Central memory CD4-positive, alpha-beta T cell (primary cell): Measurements from ENCODE around the gene PADI4.

Source experiments
- DNase-seq: peaks from one replicate; pipeline ENCODE4 v3.0.0; 2022

The PADI4 gene

DNA sequence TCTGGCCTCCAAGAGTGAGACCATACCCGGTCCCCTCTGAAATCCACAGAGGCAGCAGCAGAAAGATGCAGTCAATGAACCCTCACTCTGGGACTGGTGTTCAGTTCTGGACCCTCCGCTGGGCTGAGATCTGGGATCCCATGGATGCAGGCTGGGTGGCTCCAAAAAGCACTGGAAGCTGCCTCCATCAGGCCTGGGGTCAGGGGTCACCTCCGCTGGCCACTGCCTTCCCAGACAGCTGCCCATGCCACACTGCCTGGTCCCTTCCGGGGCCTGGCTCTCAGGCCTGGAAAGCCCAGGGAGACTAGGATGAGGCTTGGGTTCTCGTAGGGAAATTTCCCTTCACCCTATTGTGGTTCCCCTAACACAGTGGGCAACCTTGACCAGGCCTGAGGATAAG is 21.4 kb upstream of the PADI4 start:
- no peak for DNase-seq

DNA sequence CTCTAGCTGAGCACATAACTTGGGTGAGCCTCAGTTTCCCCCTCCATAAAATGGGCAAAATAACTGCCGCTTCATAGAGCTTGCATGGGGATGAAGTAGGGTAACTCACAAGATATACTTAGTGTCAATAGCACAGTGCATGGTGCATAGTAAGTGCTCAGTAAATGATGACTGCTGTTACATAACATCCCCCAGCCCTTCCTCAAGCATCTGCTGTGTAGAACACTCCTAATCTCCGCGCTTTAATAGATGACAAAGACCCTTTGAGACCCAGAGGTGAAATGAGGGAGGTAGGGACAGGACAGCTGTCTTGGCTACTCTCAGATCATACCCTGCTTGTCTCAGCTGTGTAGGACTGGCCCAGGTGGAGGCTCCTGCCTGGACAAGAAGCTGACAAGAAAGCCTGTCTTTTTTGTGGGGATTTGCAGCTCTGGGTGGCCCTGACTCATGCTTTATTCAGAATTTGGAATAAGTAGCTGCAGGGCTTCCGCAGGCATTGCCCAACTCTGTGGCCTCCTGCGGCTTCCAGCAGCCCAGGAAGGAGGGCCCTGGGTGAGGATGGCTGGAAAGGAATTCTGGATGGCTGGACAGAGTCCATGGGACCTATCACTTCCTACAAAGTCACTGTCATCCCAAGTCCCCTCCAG is 20.7 kb upstream of the PADI4 start:
- DNase-seq = no peak

DNA sequence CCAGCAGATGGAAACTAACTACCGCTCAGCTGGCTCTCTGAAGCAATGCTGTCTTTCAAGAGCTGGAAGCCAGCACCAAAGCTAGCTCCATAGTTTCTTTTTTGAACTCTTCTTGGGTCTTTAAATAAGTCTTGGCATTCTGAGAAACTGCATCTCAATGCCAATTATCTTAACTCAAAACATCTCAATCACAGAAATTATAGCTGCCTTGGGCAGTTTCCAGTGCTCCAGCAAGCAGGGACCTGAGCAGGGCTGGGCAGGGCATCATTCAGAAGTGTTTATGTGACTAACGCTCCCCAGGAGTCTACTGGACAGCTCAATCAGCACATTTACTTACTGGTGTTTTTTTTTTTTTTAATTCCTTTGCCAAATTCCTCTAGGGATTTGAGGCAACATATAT is 18.3 kb upstream of the PADI4 start:
- DNase-seq = no peak

DNA sequence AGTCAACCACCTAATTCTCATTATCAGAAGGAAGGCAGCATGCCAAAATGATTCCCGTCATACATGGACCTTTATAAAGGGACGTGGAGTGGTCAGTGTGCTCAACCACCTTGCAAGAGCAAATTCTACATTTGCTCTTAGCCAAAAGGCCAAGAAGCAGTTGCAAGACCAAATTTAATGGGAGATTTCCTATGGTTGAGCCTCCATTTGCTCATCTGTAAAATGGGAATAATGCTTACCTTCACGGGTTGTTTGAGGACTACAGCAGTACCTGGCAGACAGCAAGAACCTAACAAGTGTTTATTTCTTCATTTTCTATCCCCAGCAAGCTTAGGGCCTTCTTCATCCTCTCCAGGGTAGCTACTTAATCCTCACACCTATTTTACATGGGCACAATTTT is 17.4 kb upstream of the PADI4 start:
- no peak for DNase-seq

DNA sequence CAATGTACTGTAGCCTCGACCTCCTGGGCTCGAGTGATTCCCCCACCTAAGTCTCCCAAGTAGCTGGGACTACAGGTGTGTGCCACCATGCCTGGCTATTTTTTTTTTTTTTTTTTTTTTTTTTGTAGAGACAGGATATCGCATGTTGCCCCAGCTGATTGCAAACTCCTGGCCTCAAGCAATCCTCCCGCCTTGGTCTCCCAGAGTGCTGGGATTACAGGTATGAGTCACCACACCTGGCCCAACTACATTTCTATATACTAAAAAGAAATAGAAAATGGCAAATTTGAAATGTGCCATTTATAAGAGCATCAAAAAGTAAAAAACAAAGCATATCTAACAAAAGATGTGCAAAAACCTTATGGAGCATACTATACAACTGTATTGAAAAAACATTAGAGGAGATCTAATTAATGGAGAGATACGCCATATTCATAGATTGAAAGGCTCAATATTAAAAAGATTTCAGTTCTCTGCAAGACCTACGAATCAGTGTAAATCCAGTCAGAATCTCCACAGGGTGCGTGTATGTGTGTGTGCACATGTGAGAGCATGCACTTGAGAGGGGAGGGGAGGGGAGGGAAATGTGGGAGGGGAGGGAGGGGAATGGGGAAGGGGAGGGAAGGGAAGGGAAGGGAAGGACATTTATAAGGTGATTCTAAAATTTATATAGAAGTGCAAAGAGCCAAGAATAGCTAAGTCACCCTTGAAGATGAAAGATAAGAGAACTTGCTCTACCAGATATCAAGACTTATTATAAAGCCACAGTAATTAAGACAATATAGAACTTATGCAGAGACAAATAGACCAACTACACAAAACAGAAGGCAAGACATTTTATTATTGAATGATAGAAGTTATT is 15.5 kb upstream of the PADI4 start:
- no peak for DNase-seq

DNA sequence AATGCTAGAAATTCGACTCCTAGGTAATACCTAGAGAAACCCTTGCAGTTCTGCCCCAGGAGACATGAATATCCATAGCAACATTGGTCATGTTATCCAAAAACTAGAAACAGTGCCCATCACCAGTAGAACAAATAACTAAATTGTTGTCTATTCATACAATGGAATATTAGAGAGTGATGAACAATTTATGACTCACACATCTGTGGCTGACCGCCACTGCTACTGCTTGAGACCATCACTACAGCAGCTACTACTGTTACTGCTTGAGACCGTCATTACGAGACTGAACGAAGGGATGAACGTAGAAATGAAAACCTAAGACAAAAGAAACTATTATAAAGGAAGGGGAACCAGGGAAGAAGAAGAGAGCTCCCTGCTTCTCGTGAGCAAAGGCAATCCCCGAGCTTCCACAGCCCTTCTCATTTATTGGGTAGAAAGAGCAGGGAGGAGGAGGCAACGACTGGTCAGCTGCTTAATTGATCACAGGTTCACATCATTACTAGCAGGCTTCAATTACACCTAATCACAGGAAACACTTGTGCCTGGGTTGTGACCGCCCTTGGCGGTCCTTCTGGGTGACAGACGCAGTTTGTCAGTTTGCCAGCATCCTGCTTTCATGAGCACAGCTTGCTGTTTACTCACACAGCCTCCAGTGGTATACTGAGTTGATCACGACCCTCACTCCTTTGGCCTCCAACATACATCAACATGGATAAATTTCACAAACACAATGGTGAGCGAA is 14.1 kb upstream of the PADI4 start:
- no peak for DNase-seq

DNA sequence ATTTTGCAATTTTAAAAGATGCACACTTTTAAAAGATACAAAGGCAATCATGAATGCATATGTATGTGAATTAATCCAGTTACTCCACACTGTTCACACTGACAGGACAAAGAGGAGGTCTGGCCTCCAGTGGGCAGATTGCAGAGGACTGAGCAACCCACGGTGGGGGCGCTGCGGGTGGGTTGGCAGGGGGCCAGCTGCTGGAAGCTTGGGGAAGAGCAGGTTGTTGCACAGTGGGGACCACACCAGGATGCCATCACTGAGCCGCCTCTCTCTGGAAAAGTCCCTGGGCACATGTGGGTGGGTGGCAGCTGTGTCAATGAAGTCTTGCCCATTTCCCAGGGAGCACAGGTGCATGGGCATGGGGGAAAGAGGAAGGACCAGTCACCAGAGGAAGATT is 12.7 kb upstream of the PADI4 start:
- DNase-seq = no peak

DNA sequence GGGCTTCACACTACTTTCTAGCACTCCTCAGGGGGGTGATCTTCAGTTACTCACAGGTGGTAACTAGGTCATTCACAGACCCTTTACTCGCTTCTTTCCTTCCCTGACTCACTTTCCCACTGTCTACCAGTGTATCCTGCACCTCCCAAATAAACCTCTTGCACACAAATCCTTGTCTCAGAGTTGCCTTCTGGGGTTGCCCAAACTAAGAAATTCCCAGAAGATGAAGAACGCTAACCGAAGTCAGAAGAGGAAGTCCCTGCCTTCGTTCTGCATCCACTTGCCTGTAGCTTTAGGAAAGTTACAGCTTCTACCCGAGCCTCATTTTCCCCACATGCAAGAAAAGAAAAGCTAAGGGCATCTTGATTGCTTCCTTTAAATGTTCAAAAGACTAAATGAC is 11.9 kb upstream of the PADI4 start:
- DNase-seq = no peak

DNA sequence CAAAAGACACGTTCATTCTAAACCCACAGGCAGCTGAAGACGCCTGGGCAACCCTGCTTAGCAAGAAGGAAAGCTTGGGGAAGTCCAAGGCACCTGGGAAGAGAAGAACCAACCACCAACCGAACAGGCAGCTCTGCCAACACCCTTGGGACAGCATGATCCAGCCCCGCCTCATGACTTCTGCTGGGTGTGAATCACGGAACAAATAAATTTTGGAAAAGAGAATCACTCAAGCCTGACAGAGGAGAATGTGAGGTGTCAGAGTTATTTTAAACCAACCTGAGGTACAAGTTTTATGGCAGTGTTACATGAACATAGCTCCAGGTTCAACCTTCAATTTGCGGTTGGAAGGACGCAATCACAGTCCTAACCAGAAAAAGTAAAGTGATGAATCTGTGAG is 10.0 kb upstream of the PADI4 start:
- DNase-seq = no peak

DNA sequence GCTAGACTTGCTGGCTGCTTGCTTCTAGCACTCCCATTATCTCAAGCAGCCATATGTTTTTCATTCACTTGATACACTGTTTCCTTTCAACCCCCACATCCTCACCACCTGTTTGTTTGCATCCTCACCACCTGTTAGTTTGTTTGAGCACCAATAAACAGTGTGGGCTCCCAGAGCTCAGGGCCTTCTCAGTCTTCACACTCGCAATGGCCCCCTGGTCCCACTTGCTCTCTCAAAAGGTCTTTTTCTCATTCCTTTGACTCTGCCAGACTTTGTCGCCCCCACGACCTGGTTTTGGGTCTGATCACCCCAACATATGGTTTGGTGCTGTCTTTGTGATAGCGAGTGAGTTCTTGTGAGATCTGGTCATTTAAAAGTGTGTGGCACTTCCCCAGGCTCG is 6.2 kb upstream of the PADI4 start:
- DNase-seq = no peak

DNA sequence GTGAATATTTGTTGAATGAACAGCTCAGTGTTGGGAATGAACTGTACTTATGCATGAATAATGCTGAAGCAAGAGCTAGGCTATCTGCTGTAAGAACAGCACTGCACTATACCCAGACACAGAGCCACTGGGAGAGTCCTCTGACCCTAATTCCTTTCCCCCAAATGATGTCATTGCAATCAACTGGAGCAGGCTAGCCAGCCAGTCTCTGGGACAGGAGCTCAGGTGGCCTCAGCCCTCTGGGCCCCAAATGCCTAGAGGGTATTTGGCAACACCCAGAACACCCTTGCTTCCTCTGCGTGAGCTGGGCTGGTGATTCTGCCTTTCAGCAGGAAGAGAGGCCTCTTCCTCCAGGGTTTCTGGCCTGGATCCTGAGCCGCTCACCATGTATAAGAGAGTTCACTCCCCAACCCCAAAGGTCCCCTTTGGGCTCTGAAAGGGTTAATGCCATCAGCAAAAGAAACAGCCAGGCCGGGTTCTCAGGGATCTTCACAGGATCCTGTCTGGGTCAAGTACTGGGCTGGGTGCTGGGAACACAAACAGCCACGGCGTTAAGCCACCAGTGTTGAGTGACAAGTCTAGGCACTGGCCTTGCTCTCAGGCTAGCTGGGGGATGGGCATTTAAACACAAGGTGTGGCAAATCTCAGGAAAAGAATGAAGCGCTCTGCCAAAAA is 3.7 kb upstream of the PADI4 start:
- no peak for DNase-seq

DNA sequence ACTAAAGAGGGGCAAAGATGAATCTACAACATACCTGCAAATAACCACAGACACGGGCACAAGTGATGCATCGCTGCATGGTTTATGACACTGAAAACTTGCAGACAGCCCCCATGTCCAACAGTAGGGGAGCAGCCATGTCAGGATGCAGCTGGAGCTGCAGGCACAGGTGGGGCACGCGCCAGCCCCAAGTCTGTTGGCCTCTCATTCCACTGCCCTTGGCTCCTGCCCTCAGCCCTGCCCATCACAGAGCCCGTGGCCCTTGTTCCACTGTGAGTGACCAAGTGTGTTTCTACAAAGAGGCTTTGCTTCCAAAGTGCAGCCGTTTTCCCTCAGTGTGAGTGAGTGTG is 3.2 kb upstream of the PADI4 start:
- no peak for DNase-seq

DNA sequence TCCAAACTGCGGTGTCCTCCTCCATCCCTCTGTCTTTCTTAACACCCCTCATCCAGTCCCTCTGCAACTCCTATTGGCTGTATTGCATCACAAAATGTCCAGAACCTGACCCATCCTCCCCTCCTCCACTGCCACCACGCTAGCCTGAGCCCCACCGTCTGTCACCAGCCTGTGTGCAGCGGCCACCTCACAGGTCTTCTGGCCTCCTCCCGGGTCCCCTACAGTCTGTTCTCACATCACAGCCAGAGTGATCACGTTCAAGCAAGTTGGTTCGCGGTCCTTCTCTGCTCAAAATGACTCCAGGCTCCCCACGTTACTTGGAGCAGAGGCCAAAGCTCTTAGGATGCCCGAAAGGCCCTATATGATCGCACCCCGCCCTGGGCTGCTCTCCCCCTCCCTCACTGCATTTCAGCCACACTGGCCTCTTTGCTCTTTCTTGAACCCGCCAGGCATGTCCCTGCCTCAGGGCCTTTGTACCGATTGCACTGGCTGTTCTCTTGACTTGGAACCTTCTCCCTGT is 2.4 kb upstream of the PADI4 start:
- no peak for DNase-seq

DNA sequence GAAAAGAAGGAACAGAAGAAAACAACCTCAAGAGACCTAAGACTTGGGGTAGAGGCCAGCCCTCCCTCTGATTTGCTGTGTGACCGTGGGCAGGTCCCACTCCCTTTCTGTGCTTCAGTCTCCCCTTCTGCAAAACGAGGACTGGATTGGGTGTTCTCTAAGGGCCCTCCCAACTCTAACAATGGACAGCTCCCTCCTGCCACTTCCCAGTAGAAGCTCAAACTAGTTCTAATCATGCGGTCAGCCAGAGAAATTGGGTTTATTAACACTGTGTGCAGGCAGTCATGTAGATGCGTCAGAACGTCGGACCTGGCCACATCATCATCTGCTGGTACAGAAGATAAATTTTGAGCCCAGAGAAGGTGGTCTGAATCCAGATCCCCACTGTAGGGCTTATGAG is 1.6 kb upstream of the PADI4 start:
- no peak for DNase-seq

DNA sequence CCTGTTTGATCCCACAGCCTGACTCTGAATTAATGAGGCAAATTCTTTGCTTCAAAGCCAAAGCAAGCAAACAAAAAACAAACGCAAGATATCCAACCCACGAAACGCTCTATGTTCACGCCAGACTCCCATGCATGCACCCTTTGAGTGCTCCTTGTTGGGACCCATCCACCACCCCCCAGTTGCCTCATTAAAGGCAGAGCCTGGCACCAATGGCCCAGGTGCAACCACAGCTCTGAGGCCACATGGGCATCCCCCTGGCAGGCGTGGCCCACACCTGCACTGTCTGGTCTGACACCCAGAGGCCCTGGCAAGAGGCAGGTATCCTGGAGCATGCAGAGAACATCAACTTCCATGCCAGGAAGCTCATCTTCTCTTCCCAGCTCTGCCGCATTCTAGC is 1.1 kb upstream of the PADI4 start:
- no peak for DNase-seq

DNA sequence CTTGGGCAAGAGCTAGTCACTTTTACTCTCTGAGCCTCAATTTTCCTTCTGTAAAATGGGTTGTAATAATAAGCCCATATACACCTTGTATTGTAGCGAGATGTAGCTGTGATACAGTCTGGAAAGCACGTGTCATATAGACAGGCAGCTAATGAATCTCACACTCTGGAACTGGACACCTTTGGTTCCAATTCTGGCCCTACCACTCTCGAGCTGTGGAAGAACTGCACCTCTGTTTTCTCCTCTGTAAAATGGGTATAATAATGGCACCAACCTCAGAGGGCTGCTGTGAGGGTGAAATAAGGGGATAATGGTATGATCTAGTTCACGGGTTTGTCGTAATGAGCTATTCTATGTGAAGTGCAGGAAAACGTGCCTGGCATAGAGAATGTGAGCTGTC is 668 bp upstream of the PADI4 start:
- no peak for DNase-seq

DNA sequence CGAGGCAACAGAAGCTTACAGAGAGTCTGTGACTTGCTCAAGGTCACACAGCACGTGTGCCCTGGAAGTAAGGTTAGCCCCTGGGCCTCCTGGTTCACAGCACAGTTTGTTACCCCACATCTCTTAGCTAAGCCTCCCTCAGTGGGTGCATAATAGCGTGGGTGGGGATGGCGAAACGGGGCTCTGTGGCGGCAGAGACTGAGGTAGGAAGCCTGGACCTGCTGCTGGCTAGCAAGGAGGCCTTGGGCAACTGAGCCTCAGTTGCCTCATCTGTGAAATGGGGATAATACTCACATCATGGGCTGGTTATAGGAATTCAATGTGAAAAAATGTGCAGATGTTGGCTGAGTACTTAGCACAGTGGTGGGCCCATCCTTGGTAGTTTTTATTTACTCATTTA is 596 bp downstream of the PADI4 start:
- no peak for DNase-seq

DNA sequence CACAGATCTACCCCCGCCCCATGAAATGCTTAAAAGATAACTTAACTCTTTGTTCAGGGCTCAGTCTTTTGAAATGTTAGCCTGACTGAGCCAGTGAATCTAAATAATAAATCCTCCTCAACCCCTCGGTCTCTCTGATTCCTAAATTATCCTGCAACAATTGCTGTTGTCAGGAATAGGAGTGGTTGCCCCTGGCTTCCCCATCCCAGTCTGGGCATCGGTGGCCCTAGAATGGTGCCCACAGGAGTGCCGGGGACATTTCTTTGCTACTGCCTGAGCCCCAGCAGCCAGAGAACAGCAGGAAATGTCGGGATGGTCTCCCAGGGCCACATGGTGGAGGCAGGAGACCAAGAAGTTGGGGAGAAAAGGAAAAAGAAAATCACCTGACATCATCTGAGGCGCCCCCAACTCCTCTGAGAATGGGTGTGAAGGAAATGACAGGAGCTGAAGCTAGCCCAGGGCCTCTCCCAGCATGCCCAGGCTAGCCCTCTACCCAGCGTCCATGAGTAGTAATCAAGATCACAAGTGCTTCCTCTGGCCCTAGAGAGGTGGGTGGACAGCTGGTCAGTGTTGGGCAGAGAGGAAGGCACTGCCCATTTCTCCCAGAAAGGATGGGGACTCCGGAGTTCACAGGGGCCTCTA is 1.6 kb downstream of the PADI4 start:
- no peak for DNase-seq

DNA sequence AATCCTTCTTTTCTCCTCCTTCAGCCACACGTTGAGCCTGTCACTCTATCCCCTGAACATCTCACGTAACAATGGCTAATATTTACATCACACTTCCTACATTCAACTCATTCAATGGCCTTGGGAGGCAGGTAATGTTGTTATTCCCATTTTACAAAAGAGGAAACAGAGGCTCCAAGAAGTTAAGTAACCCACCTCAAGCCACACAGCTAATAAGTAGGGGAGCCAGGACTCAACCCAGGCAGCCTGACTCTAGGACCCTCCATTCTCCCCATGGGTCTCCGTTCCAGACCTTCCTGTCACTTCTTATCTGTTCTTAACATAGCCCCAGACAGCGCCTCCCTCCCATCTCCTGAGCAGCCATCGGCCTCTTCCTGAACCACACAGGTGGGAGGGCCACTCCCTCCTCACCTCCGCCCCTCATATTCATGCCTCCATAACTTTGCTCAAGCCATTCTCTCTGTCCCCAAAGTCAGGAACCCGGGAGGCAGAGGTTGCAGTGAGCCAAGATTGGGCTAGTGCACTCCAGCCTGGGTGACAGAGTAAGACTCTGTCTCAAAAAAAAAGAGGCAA is 2.2 kb downstream of the PADI4 start:
- no peak for DNase-seq

DNA sequence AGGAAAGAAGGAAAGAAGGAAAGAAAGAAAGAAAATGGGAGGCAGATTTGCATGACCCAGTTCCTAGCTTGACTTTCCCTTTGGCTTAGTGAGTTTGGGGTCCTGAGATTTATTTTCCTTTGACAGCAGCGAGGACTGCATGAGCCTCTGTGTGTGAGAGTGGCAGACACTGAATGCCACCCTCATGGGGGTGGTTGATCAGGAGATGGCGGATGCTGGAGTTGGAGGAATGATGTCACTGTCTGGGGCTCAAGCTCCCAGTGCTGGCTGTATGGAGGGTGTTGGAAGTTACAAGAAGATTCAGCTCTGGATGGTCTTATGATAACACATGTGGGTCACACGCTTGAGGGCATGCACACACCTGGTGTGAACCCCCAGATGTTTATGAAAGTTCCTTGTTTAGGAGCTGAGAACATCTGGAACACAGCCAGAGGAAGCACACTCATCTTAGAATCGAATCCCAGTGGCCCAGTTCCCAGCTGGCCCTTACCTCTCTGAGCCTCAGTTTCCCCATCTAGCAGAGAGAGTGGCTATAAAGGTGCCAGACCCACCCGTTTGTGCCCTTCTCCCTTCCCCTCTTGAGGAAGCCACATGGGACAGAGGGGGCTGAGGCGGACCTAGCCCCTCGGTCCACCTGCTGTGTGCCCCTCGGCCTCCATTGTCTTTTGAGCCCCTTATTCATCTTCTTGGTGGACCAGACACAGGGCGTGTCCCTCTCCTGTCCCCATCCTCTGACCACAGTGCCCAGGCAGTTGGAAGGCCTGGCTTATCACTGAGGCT is 5.7 kb downstream of the PADI4 start:
- no peak for DNase-seq

DNA sequence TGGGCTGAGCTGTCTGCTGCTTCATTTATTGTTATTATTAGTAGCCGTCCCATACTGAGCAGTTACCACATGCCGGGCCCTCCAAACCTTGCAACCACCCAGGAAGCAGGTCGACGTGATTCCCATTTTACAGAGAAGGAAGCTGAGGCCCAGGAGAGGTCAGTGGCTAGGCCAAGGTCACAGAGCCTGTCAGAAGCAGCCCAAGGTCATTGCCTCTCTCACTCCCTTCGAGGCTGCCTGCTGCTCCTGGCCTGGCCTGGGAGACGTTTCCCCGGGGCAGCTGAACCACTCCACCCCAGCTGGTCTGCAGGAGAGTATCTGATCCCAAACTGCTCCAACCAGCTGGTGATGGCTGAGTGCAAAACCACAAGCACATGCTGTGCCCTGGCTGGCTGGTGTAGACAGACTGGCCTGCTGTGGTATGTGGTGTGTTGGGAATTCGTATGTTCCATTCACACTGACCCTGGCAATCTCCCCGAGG is 6.5 kb downstream of the PADI4 start:
- no peak for DNase-seq
